Activated T-helper 1 cell treated with anti-CD3 and anti-CD28 coated beads, Interleukin-2, amount 50 U/mL, for 16 hours (primary cell): Measurements from ENCODE around the gene MRPS5.
"Not testable (repeated sequence)": the region's sequence is repeated elsewhere in the genome, so short reads cannot be mapped to it uniquely, and the experiment has no call there.

Experiments used
- DNase-seq, 2 donors: peaks; one replicate each; pipeline ENCODE4 v3.0.0-alpha.2; 2020; ENCODE audit warnings: low read depth in 1 of 2, low spot score in 1 of 2

Gene MRPS5

DNA sequence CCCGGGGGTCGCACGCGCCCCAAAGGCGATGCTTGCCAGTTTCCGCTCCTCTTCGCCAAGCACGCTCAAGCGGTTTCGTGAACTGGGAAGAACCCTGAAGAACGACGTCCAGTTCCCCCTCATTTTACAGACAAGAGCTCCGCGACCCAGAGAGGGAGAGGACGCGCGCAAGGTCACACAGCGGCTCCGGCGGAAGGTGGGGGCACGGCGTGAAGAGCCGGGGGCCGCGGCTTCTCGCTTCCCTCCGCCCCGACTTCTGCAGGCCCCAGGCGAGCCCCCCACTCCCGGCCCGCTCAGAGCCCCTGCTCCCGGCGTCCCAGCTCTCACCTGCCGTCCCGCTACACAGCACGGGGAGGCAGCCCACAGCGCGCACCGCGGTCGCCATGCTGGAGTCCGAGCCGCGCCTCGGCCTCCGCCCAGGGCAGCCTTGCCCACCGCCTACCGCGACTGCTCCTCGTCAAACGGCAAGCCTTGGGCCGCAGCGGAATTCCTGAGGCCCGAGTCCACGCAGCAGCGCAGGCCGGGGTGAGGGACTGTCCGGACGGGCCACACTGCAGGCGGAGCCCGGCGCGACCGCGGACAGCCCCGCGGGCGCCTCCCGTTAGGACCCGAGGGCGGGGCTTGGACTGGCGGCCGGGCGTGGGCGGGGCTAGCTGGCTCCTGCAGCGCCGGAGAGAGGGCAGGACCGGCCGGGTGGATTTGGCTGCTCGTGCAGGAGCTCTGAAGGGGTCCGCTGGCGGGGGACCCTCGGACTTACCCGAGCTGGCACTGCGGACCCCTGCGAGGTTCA, at the start of gene MRPS5:
MRPS5 (minus strand) TSS at position 402 of the 790 bp plus-strand sequence; CDS start at position 385, 17 bp downstream.
- peak; percentile 68 to 74 for DNase-seq

DNA sequence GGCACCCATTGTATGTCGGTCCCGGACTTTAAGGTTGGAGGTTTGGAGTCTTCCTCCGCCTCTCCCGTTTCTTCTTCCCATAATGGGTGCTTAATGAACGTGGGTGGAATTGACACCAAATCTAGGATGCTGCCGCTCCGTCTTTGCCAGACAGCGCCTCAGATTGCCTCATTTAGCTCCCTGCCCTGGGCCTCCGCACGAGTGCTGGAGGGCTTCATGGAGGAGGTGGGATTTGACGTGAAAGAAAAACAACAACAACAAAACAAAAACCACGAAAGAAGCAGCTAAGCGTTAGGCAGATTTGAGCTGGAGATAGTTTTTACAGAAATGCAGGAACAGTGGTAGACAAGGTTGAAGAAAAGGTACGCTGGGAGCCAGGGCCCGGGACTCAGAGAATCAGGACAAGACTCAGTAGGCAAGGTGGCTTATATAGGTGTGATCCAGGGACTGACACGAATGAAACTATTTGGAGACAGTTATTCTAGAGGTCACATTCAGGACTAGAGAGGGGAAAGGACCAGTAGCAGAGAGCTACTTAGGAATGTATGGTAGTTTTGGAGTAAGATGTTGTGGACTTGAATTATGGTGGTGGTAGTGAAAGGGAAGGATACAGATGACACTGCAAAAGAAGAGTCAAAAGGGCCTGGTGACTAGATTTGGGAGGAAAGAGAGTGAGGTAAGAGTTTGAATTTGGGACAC, 44.6 kb upstream of the MRPS5 start:
- DNase-seq: no peak

DNA sequence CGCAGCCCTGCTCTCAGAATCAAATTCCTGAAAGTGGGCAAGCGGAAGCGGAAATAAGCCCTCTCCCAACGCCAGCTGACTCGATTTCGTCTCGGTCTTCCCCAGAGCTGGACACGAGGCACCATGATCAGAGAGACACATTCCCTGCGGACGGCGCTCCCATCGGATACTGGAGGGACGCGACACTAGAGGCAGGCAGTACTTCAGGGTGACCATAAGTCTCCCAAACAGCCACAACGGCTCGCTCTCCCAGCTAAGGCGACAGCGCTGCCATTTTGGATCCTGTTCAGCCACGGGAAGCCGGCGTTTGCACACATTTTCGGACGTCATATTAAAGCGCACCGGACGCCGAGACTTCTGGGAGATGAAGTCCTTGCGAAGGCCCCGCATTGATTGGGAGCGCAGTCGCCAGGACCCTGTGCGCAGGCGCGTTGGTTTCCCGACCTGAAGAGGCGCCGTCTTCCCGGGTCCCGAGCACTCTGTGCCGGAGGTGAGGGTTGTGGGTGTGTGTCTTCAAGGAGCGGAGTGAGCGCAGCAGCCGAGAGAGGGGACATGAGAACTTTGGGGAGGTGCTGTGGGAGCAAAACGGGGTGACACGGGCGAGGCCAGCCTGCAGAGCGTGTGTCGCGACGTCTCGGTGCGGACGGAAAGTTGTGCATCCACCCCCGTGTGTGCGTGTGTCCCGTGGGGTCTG, 43.9 kb upstream of the MRPS5 start, which contains the start of gene ZNF2:
ZNF2 (plus strand) TSS at position 439 of the 694 bp plus-strand sequence. CDS start 10,418 bp downstream, outside the sequence.
- DNase-seq: peak; percentile 94 to 95

DNA sequence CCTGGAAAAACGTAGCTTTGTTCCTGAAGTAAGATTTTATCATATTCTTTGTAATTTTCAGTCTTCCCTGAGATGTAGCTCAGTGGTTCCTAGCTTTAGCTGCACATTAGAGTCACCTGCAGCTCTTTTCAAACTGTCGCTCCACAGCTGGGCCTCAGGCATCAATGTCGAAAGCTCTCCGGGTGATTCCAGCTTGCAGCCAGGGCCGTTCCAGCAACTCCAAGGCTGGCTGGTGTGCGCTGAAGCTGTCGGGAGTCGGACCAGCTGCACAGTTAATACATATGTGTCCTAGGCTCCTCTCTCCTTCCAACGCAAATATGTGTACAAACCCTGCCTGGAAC, 43.4 kb upstream of the MRPS5 start:
- DNase-seq: no peak

DNA sequence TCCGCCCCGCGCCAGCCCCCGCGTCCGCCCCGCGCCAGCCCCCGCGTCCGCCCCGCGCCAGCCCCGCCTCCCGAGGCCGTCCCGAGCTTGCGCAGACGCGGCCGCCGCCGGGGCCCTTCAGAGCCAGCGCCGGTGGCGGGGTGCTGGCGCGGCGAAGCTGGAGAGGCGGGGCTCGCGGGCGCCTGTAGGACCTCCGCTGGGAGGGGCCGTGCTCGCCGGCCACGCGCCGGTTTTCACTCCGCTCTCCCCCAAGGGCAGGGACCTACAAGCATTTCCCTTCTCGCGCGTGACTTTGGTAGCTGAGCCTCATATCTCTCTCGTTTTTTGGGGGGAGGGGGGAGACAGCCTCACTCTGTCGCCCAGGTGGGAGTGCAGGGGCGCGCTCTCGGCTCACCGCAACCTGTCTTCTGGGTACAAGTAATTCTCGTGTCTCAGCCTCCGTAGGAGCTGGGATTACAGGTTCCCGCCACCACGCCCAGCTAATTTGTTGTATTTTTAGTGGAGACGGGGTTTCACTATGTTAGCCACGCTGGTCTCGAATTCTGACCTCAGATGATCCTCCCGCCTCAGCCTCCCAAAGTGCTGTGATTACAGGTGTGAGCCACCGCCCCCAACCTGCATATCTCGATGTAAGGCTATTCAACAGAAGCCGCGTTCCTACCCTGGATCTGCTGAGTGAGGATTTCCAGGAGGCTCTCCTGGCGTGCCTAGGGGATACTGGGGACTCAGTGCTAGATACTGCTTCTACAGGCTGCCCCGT, 38.3 kb upstream of the MRPS5 start, which contains the start of gene ZNF514:
ZNF514 (minus strand) TSS at position 159 of the 760 bp plus-strand sequence. CDS start 6,595 bp downstream, outside the sequence.
- DNase-seq: peak; percentile 51 to 72

DNA sequence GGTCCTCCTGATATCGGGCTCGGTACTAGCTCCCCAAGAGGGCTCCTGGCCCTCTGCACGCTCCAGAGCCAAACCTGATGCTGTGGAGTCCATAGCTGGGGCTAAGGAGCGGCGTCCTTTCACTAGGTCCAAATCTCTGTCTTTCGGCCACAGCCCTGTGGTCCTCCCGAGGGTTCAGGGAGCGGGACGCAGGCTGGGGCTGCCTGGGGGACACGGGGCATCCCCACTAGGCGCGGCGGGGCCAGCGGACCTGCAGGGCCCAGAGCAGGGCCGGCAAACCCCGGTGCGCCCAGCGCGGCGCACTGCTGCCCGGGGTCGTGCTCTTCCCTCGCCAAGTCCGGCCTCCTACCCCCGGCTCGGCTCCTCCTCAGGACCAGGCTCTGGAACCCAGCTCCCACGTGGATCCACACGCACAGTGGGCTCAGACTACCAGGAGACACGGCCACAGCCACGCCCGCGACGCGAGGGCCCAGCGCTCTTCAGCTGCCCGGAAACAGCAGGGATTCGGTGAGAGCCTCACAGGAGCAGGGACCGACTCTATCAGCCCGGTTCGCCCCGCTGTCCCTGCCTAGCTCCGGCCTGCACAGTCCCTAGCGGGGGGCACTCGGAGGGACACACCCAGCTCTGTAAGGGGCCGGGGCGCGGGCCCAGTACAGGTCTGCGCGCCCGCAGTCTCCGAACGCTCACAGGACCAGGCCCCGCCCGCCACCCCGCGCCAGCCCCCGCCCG, 37.4 kb upstream of the MRPS5 start:
- DNase-seq: peak in 1 of 2 donors; percentile 6

DNA sequence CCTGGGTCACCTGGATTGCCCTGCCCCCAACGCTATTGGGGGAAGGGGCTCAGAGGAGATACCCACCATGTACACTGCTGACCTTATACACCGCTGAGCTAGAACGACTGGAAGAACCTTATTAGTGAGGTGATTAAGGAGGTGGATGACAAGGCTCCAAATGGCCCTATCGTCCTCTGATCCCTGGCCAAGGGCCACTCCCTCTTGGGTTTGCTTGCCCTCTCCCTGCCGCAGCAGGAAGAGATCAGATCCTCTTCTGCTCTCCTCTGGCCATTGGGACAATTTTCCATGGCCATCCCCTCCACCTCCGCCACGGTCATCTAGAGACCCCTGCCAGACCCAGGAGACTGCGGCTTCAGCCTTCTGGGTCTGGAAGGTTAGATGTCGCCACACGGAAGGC, 36.8 kb upstream of the MRPS5 start:
- no peak for DNase-seq

DNA sequence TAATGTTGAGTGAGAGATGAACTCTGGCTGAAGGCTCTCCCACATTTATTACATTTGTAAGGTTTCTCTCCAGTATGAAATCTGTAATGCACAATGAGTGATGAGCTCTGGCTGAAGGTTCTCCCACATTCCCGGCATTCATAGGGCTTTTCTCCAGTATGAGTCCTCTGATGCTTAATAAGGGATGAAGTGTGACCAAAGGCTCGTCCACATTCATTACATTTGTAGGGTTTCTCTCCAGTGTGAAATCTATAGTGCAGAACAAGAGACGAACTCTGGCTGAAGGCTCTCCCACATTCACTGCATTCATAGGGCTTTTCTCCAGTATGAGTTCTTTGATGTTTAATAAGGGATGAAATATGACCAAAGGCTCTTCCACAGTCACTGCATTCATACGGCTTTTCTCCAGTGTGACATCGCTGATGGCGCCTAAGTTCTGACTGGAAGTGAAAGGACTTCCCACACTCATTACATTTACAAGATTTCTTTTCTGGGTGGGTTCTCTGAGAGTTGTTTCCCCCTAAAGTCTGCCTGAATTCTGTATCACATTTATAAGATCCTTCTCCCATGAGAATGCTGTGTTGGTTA, 27.9 kb upstream of the MRPS5 start:
- DNase-seq: no peak

DNA sequence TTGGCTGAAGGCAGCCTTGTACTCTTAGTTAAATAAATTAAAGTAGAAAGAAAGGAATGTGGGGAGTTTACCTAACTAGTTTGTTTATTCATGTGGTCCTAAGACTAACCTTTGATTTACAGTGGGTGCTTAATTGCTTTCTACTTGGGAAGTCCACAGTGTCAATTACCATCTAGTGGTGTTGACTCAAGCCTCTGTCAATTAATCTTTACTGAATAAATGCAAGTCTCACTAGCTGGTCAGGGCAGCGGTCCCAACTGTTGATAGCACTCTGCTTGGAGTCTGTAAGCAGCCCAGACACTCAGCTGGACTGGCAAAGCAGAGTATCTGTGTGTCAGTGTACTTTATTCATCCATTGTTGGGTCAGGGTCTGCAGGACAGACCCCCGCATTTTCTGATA, 22.2 kb upstream of the MRPS5 start:
- DNase-seq: no peak

DNA sequence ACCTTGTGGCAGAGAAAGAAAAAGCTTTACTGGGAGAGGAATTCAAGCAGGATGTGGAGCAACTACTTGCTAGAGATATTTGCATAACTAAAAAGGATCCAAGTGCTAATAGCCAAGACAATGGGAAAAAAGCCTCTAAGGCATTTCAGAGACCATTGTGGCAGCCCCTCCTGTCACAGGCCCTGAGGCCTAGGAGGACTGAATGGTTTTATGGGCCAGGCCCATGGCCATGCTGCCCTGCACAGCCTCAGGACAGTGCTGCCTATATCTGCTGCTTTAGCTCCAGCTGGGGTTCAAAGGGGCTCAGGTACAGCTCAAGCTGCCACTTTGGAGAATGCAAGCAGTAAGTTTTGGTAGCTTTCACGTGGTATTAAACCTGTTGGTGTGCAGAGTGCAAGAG, 17.1 kb upstream of the MRPS5 start:
- DNase-seq: no peak

DNA sequence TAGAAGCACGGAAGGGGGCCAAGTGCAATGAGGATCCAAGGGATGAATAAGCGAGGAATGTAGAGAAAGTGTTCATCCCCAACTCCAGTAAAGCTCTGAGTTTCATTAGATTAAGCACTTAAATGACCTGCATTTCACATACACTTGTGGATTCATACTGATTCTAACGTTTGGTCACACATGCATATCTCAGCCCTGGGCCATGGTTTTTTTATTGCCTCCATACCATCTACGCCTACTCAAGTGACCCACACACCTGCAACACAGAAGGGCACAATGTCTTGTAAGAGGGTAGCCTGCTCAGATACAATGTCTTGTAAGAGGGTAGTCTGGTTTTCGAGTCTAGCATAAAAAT, 566 bp upstream of the MRPS5 start:
- no peak for DNase-seq

DNA sequence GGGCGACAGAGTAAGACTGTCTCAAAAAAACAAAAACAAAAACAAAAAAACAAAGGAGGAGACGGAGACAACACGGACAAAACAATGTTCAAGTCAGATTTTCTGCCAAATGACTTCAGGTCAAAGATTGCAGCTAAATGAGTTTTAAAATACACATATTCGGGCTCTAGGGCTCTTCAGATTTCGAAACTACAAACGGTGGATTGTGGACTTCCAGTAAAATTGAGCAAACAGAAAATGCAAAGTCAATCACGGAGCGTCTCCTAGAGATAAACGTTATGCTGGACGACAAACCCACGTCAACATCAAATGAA, 558 bp downstream of the MRPS5 start:
- no peak for DNase-seq

DNA sequence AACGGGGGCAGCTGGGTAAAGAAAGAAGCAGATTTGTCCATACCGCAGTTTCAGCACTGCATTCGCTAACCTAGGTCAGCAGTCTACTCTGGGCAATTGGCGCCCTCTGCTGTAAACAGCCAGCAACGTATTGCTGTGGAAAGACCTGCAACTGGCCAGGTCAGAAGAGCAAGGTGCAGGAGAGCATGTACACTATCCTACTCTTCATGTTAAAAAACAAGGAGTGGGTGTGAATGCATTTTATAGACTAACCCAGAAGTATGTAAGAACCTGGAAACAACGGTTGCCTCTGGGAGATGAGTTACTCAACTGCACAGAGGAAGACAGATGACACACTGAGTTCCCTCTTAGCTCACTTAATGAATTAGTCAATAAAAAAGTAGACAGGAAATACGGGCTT, 6.2 kb downstream of the MRPS5 start:
- DNase-seq: peak; percentile 46 to 49

DNA sequence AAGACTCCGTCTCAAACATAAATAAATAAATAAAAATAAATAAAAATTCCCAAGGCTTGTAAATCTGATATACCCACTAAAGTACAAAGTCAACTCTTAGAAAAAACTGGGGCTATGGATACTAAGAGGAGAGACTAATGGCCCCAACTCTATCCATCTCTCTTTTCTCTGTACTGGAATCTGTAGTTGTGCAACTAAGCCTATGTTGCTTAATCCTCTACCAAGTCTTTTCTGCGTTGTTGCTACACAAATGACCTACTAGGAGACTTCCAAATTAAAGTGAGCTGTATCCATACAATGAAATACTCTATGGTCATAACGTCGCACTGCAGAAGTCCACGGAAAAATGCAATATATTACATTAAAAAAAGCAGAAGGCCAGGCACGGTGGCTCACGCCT, 8.1 kb downstream of the MRPS5 start:
- no peak for DNase-seq

DNA sequence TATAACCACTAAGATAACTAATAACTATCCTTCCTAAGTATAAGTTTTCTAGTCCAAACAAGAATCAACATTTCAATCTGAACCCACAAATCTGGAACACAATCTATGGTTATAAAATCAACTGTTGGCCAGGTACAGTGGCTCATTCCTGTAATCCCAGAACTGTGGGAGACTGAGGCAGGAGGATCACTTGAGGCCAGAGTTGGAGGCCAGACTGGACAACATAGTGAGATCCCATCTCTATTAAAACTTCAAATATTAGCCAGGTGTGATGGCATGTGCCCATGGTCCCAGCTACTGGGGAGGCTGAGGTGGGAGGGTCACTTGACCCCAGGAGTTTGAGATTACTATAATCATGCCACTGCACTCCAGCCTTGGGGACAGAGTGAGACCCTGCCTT, 11.2 kb downstream of the MRPS5 start:
- DNase-seq: no peak

DNA sequence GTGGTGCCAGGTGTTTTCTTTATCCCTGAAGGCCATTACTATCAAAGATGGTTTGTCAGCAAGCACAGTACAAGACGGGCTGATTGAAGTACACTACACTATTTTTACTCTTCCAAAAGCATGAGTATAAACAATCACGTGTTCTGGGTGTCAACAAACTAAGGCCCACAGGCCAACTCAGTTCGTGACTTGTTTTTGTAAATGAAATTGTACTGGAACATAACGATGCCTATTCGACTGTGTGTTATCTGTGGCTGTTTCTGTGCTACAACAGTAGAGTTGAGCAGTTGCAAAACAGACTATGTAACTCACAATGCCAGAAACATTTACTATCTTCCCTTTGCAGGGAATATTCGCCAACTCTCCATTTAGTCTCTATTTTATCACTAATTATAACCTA, 12.3 kb downstream of the MRPS5 start:
- DNase-seq: no peak

DNA sequence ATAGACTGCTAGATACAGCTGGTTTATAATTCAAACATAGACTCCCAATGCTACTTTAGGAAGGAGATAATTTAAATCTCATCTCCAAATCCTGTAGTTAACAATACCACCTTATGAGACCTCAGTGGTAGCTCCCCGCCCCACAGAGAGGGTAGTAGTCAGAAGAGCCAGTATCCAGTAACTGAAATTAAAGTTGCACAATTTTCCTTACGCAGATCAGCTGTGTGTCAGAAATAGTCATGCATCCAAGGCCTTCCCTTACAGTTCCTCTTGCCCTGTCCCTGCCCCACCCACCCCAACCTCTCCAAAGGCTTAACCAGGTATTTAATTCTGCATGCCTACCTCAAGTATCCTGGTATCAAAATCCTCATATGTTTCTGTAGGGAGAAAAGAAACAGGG, 15.5 kb downstream of the MRPS5 start:
- no peak for DNase-seq

DNA sequence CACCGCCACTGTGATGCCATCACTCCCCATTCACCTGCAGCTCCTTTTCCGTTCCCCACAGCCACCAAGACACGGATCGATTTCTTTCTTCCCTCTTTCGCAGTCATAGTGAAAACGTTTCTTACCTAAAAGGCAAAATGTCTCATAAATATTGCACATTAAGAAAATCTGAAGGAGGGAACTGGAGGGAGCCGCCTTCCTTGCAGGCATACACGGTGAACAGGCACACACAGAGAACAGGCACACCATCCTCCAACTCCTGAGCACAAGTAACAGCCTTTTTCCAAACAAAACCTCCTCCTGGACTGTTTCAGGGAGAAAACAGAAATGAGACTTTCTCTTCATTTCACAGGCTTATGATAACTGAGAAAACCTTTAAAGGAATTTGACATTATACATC, 17.0 kb downstream of the MRPS5 start:
- no peak for DNase-seq

DNA sequence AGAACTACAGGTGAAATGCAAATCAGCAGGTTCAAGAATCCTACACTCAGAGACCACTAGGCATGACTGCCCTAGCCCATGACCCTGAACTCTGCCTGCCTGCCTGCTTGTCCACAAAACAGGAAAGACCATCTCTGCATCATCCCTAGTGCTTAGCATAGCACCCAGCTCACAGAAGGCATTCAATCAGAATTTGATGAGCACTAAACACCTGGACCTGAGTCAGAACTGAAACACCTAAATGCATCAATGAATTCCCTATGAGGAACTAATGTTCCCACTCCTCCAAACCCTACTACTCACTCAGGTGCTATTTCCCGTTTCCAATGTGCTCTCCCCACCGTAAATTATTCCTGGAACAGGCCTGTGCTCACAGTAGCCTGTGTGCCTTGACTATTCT, 21.7 kb downstream of the MRPS5 start:
- DNase-seq: no peak

DNA sequence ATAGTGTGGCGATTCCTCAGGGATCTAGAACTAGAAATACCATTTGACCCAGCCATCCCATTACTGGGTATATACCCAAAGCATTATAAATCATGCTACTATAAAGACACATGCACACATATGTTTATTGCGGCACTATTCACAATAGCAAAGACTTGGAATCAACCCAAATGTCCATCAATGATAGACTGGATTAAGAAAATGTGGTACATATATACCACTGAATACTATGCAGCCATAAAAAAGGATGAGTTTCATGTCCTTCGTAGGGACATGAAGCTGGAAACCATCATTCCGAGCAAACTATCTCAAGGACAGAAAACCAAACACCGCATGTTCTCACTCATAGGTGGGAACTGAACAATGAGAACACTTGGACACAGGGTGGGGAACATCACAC, 23.3 kb downstream of the MRPS5 start:
- not testable (repeated sequence) for DNase-seq
